Muscle of back (tissue), 11 donors: ENCODE results near the gene SHBG. TPM values are rescaled to one million over a fixed set of nuclear protein-coding genes. Genes with fewer than 3 reads are reported as not detected.
"Not testable (repeated sequence)": the region's sequence is repeated elsewhere in the genome, so short reads cannot be mapped to it uniquely, and the experiment has no call there.

Experiments used
- DNase-seq, 3 donors: peaks; one replicate each; pipeline versions ENCODE4 v3.0.0 to v3.0.0-alpha.2; 2013
- polyA plus RNA-seq, 10 donors: library from polyadenylated mRNA; unstranded; fragments of 120-200 nt; gene quantifications; one replicate each; pipeline ENCODE4 v1.2.1, GENCODE V29; 2013; ENCODE audit not compliant: insufficient read length in 10 of 10

SHBG gene
- polyA plus RNA-seq, 10 donors, result 0.21 to 1.5 (median 0.91) TPM

GRCh38 chr17:7611635-7612293 is 18.2 kb upstream of the SHBG start:
- DNase-seq, result no peak

GRCh38 chr17:7612294-7612640 is 17.7 kb upstream of the SHBG start:
- DNase-seq, result no peak

GRCh38 chr17:7613769-7614424 is 16.0 kb upstream of the SHBG start:
- no peak for DNase-seq

GRCh38 chr17:7614425-7615264 is 15.3 kb upstream of the SHBG start, which contains the start of gene FXR2:
Gene FXR2 (minus strand): TSS chr17:7614897. CDS start chr17:7614532, 365 bp downstream.
- peak; percentile 100 for DNase-seq

GRCh38 chr17:7615265-7615747 is 14.6 kb upstream of the SHBG start:
- no peak for DNase-seq

- DNase-seq, result no peak
Measured at GRCh38 chr17:7618608-7619007, 11.3 kb upstream of the SHBG start.

- no peak for DNase-seq
Measured at GRCh38 chr17:7620835-7621234, 9.1 kb upstream of the SHBG start.

GRCh38 chr17:7623661-7624060 is 6.3 kb upstream of the SHBG start:
- DNase-seq, result no peak

- not testable (repeated sequence) for DNase-seq
Measured at GRCh38 chr17:7625749-7626148, 4.2 kb upstream of the SHBG start.

- DNase-seq, result no peak
Measured at GRCh38 chr17:7626307-7626706, 3.6 kb upstream of the SHBG start.

- no peak for DNase-seq
Measured at GRCh38 chr17:7626956-7627249, 3.0 kb upstream of the SHBG start.

- peak; percentile 96 to 97 (median 96) for DNase-seq
Measured at GRCh38 chr17:7627250-7628121, 2.4 kb upstream of the SHBG start, which contains the start of gene SAT2. Gene SAT2 (minus strand): TSS chr17:7627821. CDS start chr17:7627635, 186 bp downstream.

GRCh38 chr17:7631398-7632380 is 1.8 kb downstream of the SHBG start:
- no peak for DNase-seq

GRCh38 chr17:7632492-7632894 is 2.6 kb downstream of the SHBG start:
- DNase-seq, result no peak

- DNase-seq, result no peak
Measured at GRCh38 chr17:7633093-7633492, 3.2 kb downstream of the SHBG start.

- DNase-seq, result peak in 2 of 3 donors; percentile 63 to 79
Measured at GRCh38 chr17:7634384-7634783, 4.4 kb downstream of the SHBG start.

- no peak for DNase-seq
Measured at GRCh38 chr17:7636163-7636562, 6.2 kb downstream of the SHBG start.

- DNase-seq, result no peak
Measured at GRCh38 chr17:7640783-7641182, 10.8 kb downstream of the SHBG start.

GRCh38 chr17:7641635-7642034 is 11.7 kb downstream of the SHBG start:
- DNase-seq, result not testable (repeated sequence)

- DNase-seq, result no peak
Measured at GRCh38 chr17:7644775-7645174, 14.8 kb downstream of the SHBG start.
